Sigmoid colon (tissue), 7 donors: ENCODE measurements around the gene SDF2L1. TPM values are rescaled to one million over a fixed set of nuclear protein-coding genes. Genes with fewer than 3 reads are reported as not detected.

Experiments used
- DNase-seq: peaks from one replicate; pipeline ENCODE4 v3.0.0-alpha.2; 2019
- H3K27ac ChIP-seq, 4 donors: fragments of 200-600 bp; sonication (generic); one replicate each; pipeline ENCODE4 v1.5.1; 2016 to 2019; ENCODE audit warnings: mild to moderate bottlenecking in 1 of 4
- H3K27me3 ChIP-seq, 3 donors: fragments of 200-600 bp; sonication (generic); one replicate each; pipeline ENCODE4 v1.5.1; 2019; ENCODE audit warnings: mild to moderate bottlenecking in 1 of 3
- H3K36me3 ChIP-seq, 4 donors: fragments of 200-600 bp; sonication (generic); one replicate each; pipeline ENCODE4 v1.5.1; 2016 to 2019
- H3K4me1 ChIP-seq, 4 donors: fragments of 200-600 bp; sonication (generic); one replicate each; pipeline ENCODE4 v1.5.1; 2017 to 2019
- H3K4me3 ChIP-seq, 4 donors: fragments of 200-600 bp; sonication (generic); one replicate each; pipeline ENCODE4 v1.5.1; 2017 to 2019; ENCODE audit warnings: mild to moderate bottlenecking in 2 of 4, moderate library complexity in 1 of 4
- H3K9me3 ChIP-seq, 4 donors: fragments of 200-600 bp in 3 of 4; sonication (generic) in 3 of 4; one replicate each; pipeline versions ENCODE4 v1.5.1 to v1.6.1; 2013 to 2019
- EP300 ChIP-seq, 4 donors: sonication (generic); formaldehyde crosslinking; IDR thresholded peaks; one replicate each; pipeline ENCODE4 v1.6.1; 2017; ENCODE audit warnings: antibody characterized with exemption in 4 of 4
- POLR2A ChIP-seq, 2 donors: fragments of 450-650 bp; IDR thresholded peaks; one replicate each; pipeline ENCODE4 v1.6.1; 2016; ENCODE audit warnings: antibody characterized with exemption in 2 of 2, mild to moderate bottlenecking in 2 of 2, moderate library complexity in 2 of 2
- POLR2AphosphoS5 ChIP-seq, 4 donors: sonication (generic); formaldehyde crosslinking; IDR thresholded peaks; one replicate each; pipeline ENCODE4 v1.6.1; 2017; ENCODE audit warnings: antibody characterized with exemption in 4 of 4
- WGBS, 2 donors: extraction: QIAGEN DNeasy Blood & Tissue Kit; methylation state at CpG; one replicate each; pipeline ENCODE4 v1.1.7; 2013; 5-methylcytosine and 5-hydroxymethylcytosine counted together
- intact Hi-C: fragments of 100-400 bp; cut with DNase I; formaldehyde crosslinking; loops from one replicate; pipeline ENCODE4 v1.15.1; 2023
- polyA plus RNA-seq, 3 donors: library from polyadenylated mRNA; stranded (reverse); fragments of 200-250 nt; gene quantifications; one replicate each; pipeline ENCODE4 v1.2.3, GENCODE V29; 2013
- total RNA-seq, 4 donors: library from RNA; depleted of rRNA; stranded (reverse); fragments of >200 nt; gene quantifications; one replicate each; pipeline ENCODE4 v1.1.0, GENCODE V29; 2016
- TF ChIP-seq, protein P1 (sequence below), 4 experiments: fragments of 450-650 bp in 3 of 4; fragments of 200-600 bp in 1 of 4; IDR thresholded peaks; one replicate each; pipeline ENCODE4 v1.5.1; 2016 to 2019; ENCODE audit warnings: antibody characterized with exemption in 4 of 4, mild to moderate bottlenecking in 3 of 4, moderate library complexity in 2 of 4
- donor health status: healthy with polysubstance abuse.
- donor health status: Bipolar disorder and iron deficiency.
- donor health status: healthy.

Gene SDF2L1
- total and polyA plus RNA-seq, 7 donors, result 6.1 to 127 (median 25.0) TPM

DNA sequence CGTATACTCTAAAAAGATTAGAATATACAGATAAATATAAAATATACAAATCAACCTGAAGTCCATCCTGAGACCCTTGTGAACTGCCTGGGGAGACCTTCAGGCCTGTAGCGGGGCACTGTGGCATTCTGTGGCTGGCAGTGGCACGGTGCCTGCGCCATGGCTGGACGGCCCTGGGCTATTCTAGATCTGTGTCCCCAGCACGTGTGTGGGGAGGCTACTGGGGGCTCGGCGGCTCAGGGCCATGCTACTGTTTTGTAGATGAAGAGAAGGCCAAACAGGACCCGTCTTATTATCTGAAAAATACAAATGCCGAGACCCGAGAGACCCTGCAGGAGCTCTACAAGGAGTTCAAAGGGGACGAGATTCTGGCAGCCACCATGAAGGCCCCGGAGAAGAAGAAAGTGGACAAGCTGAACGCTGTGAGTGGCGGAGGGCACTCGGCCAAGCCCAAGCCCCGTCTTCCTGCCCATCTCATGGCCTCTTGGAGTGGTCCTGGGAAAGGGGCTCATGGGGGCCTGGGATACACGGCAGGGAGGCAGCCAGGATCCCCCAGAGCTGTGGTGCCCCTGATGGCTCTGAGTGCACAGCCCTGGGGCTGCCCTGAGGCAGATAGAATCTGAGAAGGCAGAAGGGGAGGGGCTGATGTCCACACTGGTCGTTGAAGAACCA is 42.5 kb downstream of the SDF2L1 start:
- no peak for DNase-seq
- no peaks in the 10 kb centered on the region for H3K4me1 ChIP-seq
- no peak overlapping the region for H3K4me3 ChIP-seq
- intact Hi-C loops, result no loop called here
- H3K36me3 ChIP-seq, result peaks cover 17 to 81% (median 53%) of the 10 kb centered on the region in 4 donors
- WGBS, 2 donors, result 95 to 97% methylated on average over 19 of the region's 19 CpGs
- no peak overlapping the region for H3K27ac ChIP-seq
- TF ChIP-seq, protein P1, sequence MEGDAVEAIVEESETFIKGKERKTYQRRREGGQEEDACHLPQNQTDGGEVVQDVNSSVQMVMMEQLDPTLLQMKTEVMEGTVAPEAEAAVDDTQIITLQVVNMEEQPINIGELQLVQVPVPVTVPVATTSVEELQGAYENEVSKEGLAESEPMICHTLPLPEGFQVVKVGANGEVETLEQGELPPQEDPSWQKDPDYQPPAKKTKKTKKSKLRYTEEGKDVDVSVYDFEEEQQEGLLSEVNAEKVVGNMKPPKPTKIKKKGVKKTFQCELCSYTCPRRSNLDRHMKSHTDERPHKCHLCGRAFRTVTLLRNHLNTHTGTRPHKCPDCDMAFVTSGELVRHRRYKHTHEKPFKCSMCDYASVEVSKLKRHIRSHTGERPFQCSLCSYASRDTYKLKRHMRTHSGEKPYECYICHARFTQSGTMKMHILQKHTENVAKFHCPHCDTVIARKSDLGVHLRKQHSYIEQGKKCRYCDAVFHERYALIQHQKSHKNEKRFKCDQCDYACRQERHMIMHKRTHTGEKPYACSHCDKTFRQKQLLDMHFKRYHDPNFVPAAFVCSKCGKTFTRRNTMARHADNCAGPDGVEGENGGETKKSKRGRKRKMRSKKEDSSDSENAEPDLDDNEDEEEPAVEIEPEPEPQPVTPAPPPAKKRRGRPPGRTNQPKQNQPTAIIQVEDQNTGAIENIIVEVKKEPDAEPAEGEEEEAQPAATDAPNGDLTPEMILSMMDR (IDR thresholded peaks at IDR 0.05), result no peak
- TF ChIP-seq EP300 (IDR thresholded peaks at IDR 0.05) (no peak), POLR2A (IDR thresholded peaks at IDR 0.05) (no peak), POLR2AphosphoS5 (IDR thresholded peaks at IDR 0.05) (no peak)
- H3K27me3 ChIP-seq, result no peaks in the 10 kb centered on the region
- no peaks in the 10 kb centered on the region for H3K9me3 ChIP-seq

DNA sequence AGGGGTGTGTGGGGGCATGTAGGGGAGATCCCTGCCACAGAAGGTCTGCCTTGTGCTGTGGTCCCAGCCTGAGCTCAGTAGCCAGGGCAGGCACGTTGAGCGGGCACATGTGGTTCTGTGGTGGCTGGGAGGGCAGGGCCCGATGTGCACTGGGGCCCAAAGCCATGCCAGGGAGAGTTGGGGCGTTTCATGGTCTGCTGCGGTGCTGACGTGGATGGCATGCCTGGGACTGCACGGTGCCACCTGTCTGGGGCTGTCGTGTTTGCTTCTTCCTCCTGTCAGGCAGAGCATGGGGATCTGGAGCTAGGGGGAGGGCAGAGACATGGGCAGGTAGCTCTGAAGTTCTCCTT is 43.0 kb downstream of the SDF2L1 start:
- Histone ChIP-seq H3K4me3 (no peak overlapping the region), H3K27me3 (no peaks in the 10 kb centered on the region), H3K9me3 (no peaks in the 10 kb centered on the region), H3K36me3 (peaks cover 17 to 86% (median 53%) of the 10 kb centered on the region in 4 donors), H3K4me1 (no peaks in the 10 kb centered on the region), H3K27ac (no peak overlapping the region)
- intact Hi-C loops, result no loop called here
- no peak for DNase-seq
- 84 to 85% methylated on average over 8 of the region's 8 CpGs for WGBS, 2 donors
- no peak for TF ChIP-seq POLR2AphosphoS5 (IDR thresholded peaks at IDR 0.05)
- no peak for TF ChIP-seq POLR2A (IDR thresholded peaks at IDR 0.05)
- TF ChIP-seq, protein P1 (IDR thresholded peaks at IDR 0.05), result no peak
- TF ChIP-seq EP300 (IDR thresholded peaks at IDR 0.05), result no peak

DNA sequence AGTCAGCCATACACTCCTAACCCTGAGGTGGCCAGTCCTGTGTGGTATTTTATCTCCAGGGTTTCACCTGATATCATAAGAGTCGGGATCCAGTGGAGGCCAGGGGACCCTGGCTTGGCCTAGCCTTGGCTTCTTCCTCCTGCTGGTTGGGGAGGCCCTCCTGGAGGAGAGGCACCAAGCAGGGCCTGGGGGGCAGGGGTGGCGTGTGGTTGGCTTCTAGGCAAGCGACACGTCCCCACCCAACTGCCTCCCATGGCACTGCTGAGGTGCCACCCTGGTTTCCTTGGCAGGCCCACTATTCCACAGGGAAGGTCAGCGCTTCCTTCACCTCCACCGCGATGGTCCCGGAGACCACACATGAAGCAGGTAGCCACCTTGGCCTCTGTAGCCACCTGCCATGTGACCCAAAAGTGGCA is 44.1 kb downstream of the SDF2L1 start:
- Histone ChIP-seq H3K4me3 (no peak overlapping the region), H3K36me3 (peaks cover 17 to 88% (median 53%) of the 10 kb centered on the region in 4 donors), H3K9me3 (no peaks in the 10 kb centered on the region), H3K27me3 (no peaks in the 10 kb centered on the region), H3K27ac (no peak overlapping the region), H3K4me1 (no peaks in the 10 kb centered on the region)
- TF ChIP-seq POLR2AphosphoS5 (IDR thresholded peaks at IDR 0.05) (no peak), POLR2A (IDR thresholded peaks at IDR 0.05) (no peak), EP300 (IDR thresholded peaks at IDR 0.05) (no peak)
- TF ChIP-seq, protein P1 (IDR thresholded peaks at IDR 0.05), result no peak
- 98% methylated on average over 8 of the region's 8 CpGs for WGBS, 2 donors
- intact Hi-C loops, result no loop called here
- no peak for DNase-seq

DNA sequence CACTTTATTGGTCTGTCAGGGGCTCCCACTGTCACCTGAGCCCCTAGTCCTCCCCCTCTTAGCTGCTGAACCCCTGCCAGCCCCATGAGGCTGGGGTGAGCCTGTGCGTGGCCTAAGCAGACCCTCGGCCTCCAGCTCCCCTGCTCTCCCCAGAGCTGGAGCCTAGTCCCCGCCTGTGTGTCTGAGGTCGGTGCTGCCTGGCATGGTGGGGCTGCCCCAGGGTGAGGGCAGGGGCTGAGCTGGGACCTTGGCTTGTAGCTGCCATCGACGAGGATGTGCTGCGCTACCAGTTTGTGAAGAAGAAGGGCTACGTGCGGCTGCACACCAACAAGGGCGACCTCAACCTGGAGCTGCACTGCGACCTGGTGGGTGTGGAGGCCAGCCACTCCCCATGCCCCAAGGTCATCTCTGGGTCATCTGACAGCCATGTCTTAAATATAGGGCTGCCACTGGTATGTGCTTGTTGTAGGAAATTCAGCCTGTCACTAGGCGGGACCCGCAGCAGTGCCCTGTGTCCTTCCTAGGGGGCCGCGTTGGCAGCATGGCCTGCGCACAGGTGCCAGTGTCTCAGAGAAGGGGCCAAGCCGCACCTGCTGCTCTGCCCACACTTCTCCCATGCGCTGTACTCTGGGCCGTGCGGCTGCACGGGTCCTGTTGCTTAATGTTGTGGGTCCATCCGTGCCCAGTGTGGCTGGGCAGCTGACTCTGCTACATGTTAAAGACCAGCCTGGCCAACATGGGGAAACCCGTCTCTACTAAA is 44.7 kb downstream of the SDF2L1 start:
- no peak for DNase-seq
- WGBS, 2 donors, result 95 to 96% methylated on average over 23 of the region's 23 CpGs
- H3K9me3 ChIP-seq, result no peaks in the 10 kb centered on the region
- no peak overlapping the region for H3K27ac ChIP-seq
- TF ChIP-seq POLR2AphosphoS5 (IDR thresholded peaks at IDR 0.05) (no peak), POLR2A (IDR thresholded peaks at IDR 0.05) (no peak), EP300 (IDR thresholded peaks at IDR 0.05) (no peak)
- TF ChIP-seq, protein P1 (IDR thresholded peaks at IDR 0.05), result no peak
- H3K4me3 ChIP-seq, result no peak overlapping the region
- H3K36me3 ChIP-seq, result peaks cover 22 to 88% (median 54%) of the 10 kb centered on the region in 4 donors
- no peaks in the 10 kb centered on the region for H3K4me1 ChIP-seq
- H3K27me3 ChIP-seq, result no peaks in the 10 kb centered on the region
- intact Hi-C loops, result no loop called here
